ENCODE measurements around the gene IGLL5. TPM values are rescaled to one million over a fixed set of nuclear protein-coding genes. Genes with fewer than 3 reads are reported as not detected.

IGLL5 gene
- total and polyA plus RNA-seq, 2 of the 13 experiments (the other 11 are each of a cell fraction or from before 2014, with no cell fraction given) = not detected

DNA sequence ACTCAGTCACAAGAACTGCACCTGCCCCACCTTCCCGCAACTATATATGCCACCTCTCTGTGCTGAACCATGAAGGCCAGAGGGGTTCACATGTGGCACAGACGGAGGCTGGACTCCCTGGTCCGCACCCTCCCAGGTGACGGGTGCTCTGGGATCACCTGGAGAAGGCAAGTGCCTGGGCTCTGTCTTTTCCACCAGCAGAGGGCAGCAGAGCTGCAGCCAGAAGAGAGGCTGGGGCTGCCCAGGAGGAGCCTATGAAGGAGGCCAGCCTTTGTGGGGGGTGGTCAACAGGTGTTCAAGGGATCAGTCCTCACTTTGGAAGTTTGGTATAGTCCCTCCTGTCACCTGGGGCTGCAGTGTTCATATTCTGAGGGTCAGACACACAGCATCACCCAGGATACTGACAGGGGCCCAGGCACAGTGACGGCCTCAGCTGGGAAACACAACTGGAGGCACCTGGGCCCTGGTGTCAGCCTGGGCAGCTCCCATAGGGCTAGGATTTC lies 39.2 kb upstream of the IGLL5 start (continued):
- TF ChIP-seq ZNF225 (CRISPR knock-in tag; IDR thresholded peaks at IDR 0.05) = no peak
- TF ChIP-seq SIN3A (IDR thresholded peaks at IDR 0.05; ENCODE audit: borderline replicate concordance, low read depth, low read length) = no peak
- TF ChIP-seq, protein P1, sequence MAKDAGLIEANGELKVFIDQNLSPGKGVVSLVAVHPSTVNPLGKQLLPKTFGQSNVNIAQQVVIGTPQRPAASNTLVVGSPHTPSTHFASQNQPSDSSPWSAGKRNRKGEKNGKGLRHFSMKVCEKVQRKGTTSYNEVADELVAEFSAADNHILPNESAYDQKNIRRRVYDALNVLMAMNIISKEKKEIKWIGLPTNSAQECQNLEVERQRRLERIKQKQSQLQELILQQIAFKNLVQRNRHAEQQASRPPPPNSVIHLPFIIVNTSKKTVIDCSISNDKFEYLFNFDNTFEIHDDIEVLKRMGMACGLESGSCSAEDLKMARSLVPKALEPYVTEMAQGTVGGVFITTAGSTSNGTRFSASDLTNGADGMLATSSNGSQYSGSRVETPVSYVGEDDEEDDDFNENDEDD (CRISPR knock-in tag; IDR thresholded peaks at IDR 0.05; ENCODE audit: borderline replicate concordance) = no peak
- no peak for TF ChIP-seq MED1 (CRISPR knock-in tag; IDR thresholded peaks at IDR 0.05)
- no peak for TF ChIP-seq EP300 (IDR thresholded peaks at IDR 0.05; ENCODE audit: low read depth in 2 of 2, low read length in 2 of 2)
- TF ChIP-seq EP300 (CRISPR knock-in tag; IDR thresholded peaks at IDR 0.05; ENCODE audit: borderline replicate concordance) = no peak
- TF ChIP-seq, protein P2, sequence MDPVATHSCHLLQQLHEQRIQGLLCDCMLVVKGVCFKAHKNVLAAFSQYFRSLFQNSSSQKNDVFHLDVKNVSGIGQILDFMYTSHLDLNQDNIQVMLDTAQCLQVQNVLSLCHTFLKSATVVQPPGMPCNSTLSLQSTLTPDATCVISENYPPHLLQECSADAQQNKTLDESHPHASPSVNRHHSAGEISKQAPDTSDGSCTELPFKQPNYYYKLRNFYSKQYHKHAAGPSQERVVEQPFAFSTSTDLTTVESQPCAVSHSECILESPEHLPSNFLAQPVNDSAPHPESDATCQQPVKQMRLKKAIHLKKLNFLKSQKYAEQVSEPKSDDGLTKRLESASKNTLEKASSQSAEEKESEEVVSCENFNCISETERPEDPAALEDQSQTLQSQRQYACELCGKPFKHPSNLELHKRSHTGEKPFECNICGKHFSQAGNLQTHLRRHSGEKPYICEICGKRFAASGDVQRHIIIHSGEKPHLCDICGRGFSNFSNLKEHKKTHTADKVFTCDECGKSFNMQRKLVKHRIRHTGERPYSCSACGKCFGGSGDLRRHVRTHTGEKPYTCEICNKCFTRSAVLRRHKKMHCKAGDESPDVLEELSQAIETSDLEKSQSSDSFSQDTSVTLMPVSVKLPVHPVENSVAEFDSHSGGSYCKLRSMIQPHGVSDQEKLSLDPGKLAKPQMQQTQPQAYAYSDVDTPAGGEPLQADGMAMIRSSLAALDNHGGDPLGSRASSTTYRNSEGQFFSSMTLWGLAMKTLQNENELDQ (CRISPR knock-in tag; IDR thresholded peaks at IDR 0.05; ENCODE audit: borderline replicate concordance) = no peak
- TF ChIP-seq POLR2AphosphoS2 (IDR thresholded peaks at IDR 0.05; ENCODE audit: low read depth, low read length) = no peak
- no peak for TF ChIP-seq SNAPC2 (CRISPR knock-in tag; IDR thresholded peaks at IDR 0.05)
- no peak for TF ChIP-seq ZNF563 (CRISPR knock-in tag; IDR thresholded peaks at IDR 0.05)
- TF ChIP-seq ZFP36 (IDR thresholded peaks at IDR 0.05; ENCODE audit: borderline replicate concordance, low read depth, low read length, partially characterized antibody) = no peak
- no peak for TF ChIP-seq SMYD3 (CRISPR knock-in tag; IDR thresholded peaks at IDR 0.05)
- TF ChIP-seq ZNF446 (CRISPR knock-in tag; IDR thresholded peaks at IDR 0.05) = no peak
- TF ChIP-seq REPIN1 (CRISPR knock-in tag; IDR thresholded peaks at IDR 0.05; ENCODE audit: borderline replicate concordance, low read depth) = no peak
- TF ChIP-seq ZNF83 (CRISPR knock-in tag; IDR thresholded peaks at IDR 0.05; ENCODE audit: borderline replicate concordance) = no peak
- 0 out of 2 replicates have a peak, but pooled peaks have one; percentile 9 for TF ChIP-seq BHLHE40 (IDR thresholded peaks at IDR 0.05; ENCODE audit: low read length)
- TF ChIP-seq ZNF292 (CRISPR knock-in tag; IDR thresholded peaks at IDR 0.05; ENCODE audit: borderline replicate concordance, low read depth) = no peak
- no peak for TF ChIP-seq RCOR2 (CRISPR knock-in tag; IDR thresholded peaks at IDR 0.05)
- TF ChIP-seq, protein P3, sequence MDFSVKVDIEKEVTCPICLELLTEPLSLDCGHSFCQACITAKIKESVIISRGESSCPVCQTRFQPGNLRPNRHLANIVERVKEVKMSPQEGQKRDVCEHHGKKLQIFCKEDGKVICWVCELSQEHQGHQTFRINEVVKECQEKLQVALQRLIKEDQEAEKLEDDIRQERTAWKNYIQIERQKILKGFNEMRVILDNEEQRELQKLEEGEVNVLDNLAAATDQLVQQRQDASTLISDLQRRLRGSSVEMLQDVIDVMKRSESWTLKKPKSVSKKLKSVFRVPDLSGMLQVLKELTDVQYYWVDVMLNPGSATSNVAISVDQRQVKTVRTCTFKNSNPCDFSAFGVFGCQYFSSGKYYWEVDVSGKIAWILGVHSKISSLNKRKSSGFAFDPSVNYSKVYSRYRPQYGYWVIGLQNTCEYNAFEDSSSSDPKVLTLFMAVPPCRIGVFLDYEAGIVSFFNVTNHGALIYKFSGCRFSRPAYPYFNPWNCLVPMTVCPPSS (IDR thresholded peaks at IDR 0.05) = no peak
- TF ChIP-seq NFIB (CRISPR knock-in tag; IDR thresholded peaks at IDR 0.05; ENCODE audit: borderline replicate concordance) = no peak
- no peak for TF ChIP-seq ZNF468 (CRISPR knock-in tag; IDR thresholded peaks at IDR 0.05)
- no peak for TF ChIP-seq KLF6 (CRISPR knock-in tag; IDR thresholded peaks at IDR 0.05)
- TF ChIP-seq ZNF136 (CRISPR knock-in tag; IDR thresholded peaks at IDR 0.05; ENCODE audit: low read depth) = no peak
- no peak for TF ChIP-seq ZMYM3 (CRISPR knock-in tag; IDR thresholded peaks at IDR 0.05)
- no peak for TF ChIP-seq SALL1 (CRISPR knock-in tag; IDR thresholded peaks at IDR 0.05)
